Measurements from ENCODE around the gene TBC1D22B.

Gene TBC1D22B

DNA sequence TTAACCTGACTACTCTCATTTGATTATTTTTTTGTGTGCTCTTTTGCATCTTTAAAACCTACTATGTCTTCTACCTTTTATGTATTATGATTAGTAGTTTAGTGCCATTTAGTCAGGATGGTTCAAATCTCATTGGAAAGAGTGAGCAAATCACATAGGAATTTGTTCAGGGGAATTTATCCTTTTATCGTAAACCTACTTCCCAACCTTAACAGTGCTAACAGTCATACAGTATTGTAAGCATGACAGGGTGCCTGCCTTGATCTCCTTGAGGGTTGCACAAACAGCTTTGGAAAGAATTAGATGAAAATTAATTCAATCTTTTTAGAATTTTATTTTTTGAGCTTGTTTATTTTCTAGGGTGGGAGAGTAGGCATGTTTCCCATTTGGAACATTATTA, 114.5 kb downstream of the TBC1D22B start:
- H3K27ac ChIP-seq (ENCODE audit: low read length): no peak overlapping the region
- no peak overlapping the region for H3K4me3 ChIP-seq (ENCODE audit: low read length)
- peaks cover 82% of the 10 kb centered on the region for H3K36me3 ChIP-seq (ENCODE audit: insufficient read depth, low read depth, low read length)
- no peak overlapping the region for H3K9ac ChIP-seq (ENCODE audit: low read depth, low read length)
- H3K4me1 ChIP-seq (ENCODE audit: insufficient read depth, low read length): no peaks in the 10 kb centered on the region
- H3K9me3 ChIP-seq (ENCODE audit: insufficient read depth, low read depth, low read length): no peaks in the 10 kb centered on the region
- H3K27me3 ChIP-seq (ENCODE audit: insufficient read depth, low read length): no peaks in the 10 kb centered on the region

- H3K36me3 ChIP-seq (ENCODE audit: insufficient read depth, low read depth, low read length): peaks cover 81% of the 10 kb centered on the region
- no peaks in the 10 kb centered on the region for H3K4me1 ChIP-seq (ENCODE audit: insufficient read depth, low read length)
- no peak overlapping the region for H3K4me3 ChIP-seq (ENCODE audit: low read length)
- no peak overlapping the region for H3K9ac ChIP-seq (ENCODE audit: low read depth, low read length)
- no peaks in the 10 kb centered on the region for H3K27me3 ChIP-seq (ENCODE audit: insufficient read depth, low read length)
- H3K9me3 ChIP-seq (ENCODE audit: insufficient read depth, low read depth, low read length): no peaks in the 10 kb centered on the region
- no peak overlapping the region for H3K27ac ChIP-seq (ENCODE audit: low read length)
Measured at GRCh38 chr6:37373822-37374471, 116.4 kb downstream of the TBC1D22B start.

GRCh38 chr6:37375376-37375775, 117.8 kb downstream of the TBC1D22B start:
- peaks cover 77% of the 10 kb centered on the region for H3K36me3 ChIP-seq (ENCODE audit: insufficient read depth, low read depth, low read length)
- no peaks in the 10 kb centered on the region for H3K4me1 ChIP-seq (ENCODE audit: insufficient read depth, low read length)
- no peaks in the 10 kb centered on the region for H3K9me3 ChIP-seq (ENCODE audit: insufficient read depth, low read depth, low read length)
- H3K9ac ChIP-seq (ENCODE audit: low read depth, low read length): no peak overlapping the region
- no peak overlapping the region for H3K27ac ChIP-seq (ENCODE audit: low read length)
- H3K4me3 ChIP-seq (ENCODE audit: low read length): no peak overlapping the region
- no peaks in the 10 kb centered on the region for H3K27me3 ChIP-seq (ENCODE audit: insufficient read depth, low read length)

- no peaks in the 10 kb centered on the region for H3K27me3 ChIP-seq (ENCODE audit: insufficient read depth, low read length)
- H3K36me3 ChIP-seq (ENCODE audit: insufficient read depth, low read depth, low read length): peaks cover 73% of the 10 kb centered on the region
- no peak overlapping the region for H3K4me3 ChIP-seq (ENCODE audit: low read length)
- no peak overlapping the region for H3K27ac ChIP-seq (ENCODE audit: low read length)
- H3K9me3 ChIP-seq (ENCODE audit: insufficient read depth, low read depth, low read length): no peaks in the 10 kb centered on the region
- no peaks in the 10 kb centered on the region for H3K4me1 ChIP-seq (ENCODE audit: insufficient read depth, low read length)
- no peak overlapping the region for H3K9ac ChIP-seq (ENCODE audit: low read depth, low read length)
Measured at GRCh38 chr6:37376078-37376743, 118.6 kb downstream of the TBC1D22B start.

GRCh38 chr6:37381579-37381978, 124.0 kb downstream of the TBC1D22B start:
- Histone ChIP-seq H3K36me3 (ENCODE audit: insufficient read depth, low read depth, low read length) (peaks cover 59% of the 10 kb centered on the region), H3K4me3 (ENCODE audit: low read length) (no peak overlapping the region), H3K4me1 (ENCODE audit: insufficient read depth, low read length) (no peaks in the 10 kb centered on the region), H3K27ac (ENCODE audit: low read length) (no peak overlapping the region), H3K9me3 (ENCODE audit: insufficient read depth, low read depth, low read length) (no peaks in the 10 kb centered on the region), H3K9ac (ENCODE audit: low read depth, low read length) (no peak overlapping the region), H3K27me3 (ENCODE audit: insufficient read depth, low read length) (no peaks in the 10 kb centered on the region)
